GM18873 (cell line): ENCODE measurements around the gene TRABD2B.

Experiments
- ATAC-seq: cut with Tn5 transposase; IDR thresholded peaks from one replicate; pipeline ENCODE4 v1.9.1; 2021; ENCODE audit warnings: mild to moderate bottlenecking, moderate library complexity, moderate number of reproducible peaks; ENCODE audit not compliant: unreplicated experiment, low FRiP score

The TRABD2B gene

DNA sequence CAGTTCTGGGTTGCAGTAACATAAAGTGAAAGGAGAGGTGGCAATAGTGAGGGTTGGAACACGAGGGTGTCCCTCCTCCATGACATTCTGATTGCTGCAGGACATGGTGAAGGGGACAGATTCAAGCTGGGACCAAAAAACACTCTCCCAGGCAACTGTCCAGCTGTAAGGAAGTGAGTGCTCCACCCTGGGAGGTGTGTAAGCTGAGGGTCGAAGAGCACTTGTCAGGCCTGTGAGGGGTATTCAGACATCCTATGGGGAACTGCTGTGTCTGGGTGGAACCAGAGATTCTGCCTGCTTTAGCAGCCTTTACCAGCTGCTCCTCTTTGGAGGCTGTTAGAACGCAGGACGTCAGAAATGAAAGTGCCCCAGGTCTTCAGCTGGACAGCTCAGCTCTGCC, 212.1 kb downstream of the TRABD2B start:
- ATAC-seq = no peak

GRCh38 chr1:47784497-47784822, 212.7 kb downstream of the TRABD2B start:
- no peak for ATAC-seq

- no peak for ATAC-seq
Measured at GRCh38 chr1:47783638-47784496, 213.3 kb downstream of the TRABD2B start.

DNA sequence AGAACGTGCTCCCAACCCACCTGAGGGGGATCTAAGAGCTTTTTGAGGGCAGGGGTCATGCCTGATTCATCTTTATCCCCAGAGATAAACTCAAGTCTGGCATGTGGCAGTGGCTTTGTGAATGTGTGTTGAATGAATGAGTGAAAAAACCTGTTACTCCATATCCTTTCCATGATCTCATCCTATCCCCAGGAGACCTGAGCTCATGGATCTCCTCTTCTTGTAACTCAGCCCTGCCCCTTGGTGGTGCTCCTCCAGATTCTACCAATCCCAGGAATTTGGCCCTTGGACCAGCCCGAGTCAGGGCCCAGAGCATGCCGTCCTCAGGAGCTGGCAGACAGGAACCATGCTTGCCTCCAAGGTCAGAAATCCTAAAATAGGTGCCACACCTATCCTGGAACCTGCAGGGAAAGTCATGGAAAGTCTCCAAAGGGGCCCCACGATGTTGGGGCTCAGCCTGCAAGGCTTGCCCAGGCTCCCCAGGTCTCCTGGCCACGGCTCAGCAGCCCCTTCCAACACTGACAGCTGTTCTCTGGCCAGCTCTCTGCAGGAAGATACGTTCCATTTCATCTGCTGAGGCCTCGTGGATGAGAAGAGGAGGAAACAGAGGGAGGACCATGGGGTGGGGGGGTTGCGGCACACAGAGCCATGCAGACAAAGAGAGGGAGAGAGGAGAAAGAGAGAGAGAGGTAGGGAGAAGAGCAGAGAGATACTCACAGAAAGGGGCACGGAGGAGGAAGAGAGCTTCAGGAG, 214.6 kb downstream of the TRABD2B start:
- ATAC-seq = no peak

GRCh38 chr1:47781171-47781959, 215.8 kb downstream of the TRABD2B start:
- no peak for ATAC-seq

DNA sequence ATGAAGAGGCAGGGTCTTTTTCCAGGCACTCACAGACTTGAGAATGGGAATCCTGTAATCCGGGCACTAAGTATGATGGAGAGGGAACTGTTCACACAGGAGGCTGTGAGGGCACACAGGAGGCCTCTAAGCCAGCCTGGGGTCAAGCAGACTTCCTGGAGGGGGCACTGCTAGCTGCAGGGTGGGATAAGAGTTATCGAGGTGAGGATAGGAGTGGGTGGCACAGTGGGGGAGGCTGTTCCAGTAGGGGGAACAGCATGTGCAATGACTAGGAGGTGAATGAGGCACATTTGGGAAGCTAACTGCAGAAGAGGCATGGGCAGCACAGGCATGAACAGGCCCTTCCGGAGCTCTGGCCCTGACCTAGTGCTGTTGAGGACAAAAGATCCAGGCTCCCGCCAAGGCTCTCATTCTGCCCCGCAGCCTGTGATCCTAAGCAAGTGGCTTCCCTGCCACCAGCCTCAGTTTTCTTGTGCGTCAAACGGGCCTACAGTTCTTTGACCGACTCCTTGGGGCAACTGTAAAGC, 216.7 kb downstream of the TRABD2B start:
- no peak for ATAC-seq

GRCh38 chr1:47779613-47780012, 217.6 kb downstream of the TRABD2B start:
- no peak for ATAC-seq

DNA sequence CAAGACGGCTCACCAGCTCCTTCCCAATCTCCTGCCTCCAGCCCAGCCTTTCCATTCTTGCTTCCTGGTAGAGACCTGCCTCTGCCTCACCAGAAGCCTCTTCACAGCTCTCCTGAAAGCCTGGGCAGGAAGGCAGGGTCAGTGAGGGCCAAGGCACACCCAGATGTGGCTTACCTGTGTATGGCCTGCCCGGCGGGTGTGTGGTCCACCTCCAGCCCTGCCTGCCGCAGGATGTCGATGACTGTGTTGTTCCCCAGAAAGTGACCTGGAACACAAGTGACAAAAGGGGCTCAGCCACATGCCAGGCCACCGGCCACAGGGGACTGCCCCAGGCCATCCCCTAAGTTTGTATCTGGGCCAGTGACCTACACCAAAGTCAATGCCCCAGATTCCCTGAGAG, 218.9 kb downstream of the TRABD2B start:
- no peak for ATAC-seq

GRCh38 chr1:47777322-47777721, 219.9 kb downstream of the TRABD2B start:
- no peak for ATAC-seq

DNA sequence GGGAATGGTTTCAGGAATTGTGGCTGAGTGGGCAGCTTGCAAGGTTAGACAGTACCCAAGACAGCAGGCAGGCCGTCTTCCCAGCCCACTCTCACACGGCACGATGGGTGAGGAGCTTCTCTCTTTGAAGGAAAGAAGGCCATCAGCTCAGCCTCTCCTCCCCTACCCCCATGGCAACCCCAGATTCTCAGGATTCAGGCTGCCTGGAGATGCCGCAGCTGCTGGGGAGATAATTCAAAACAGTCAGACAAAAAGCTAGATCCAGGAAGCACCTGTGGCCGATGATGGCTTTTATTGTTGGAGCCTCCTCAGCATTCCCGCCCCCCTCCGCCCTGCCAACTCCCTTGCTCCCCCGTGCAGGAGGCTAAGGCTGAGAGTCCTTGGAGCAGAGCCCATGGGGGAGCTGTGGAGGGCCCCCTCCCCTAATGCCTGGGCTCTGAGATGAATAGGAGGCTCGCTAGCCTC, 220.5 kb downstream of the TRABD2B start:
- no peak for ATAC-seq

GRCh38 chr1:47774986-47775834, 222.0 kb downstream of the TRABD2B start:
- ATAC-seq = no peak

- ATAC-seq = no peak
Measured at GRCh38 chr1:47772960-47773682, 224.1 kb downstream of the TRABD2B start.

DNA sequence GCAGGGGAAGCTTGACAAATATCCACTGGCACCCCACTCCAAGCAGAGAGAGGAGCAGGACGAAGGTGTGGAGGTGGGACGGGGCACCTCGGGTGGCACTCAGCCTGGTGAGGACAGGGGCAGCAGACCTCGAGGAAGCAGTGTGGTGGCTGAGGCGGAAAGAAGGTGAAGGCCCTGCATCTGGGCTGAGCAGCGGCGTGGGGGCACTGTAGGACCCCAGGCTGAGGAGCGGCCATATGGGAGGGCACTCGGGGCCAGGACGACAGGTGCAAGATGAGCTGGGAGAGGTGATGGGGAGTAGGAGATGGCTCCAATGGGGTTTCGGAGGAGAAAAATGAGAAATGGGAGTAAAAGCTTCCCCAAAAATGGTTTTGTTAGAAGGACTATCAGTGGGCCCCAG, 224.9 kb downstream of the TRABD2B start:
- no peak for ATAC-seq

DNA sequence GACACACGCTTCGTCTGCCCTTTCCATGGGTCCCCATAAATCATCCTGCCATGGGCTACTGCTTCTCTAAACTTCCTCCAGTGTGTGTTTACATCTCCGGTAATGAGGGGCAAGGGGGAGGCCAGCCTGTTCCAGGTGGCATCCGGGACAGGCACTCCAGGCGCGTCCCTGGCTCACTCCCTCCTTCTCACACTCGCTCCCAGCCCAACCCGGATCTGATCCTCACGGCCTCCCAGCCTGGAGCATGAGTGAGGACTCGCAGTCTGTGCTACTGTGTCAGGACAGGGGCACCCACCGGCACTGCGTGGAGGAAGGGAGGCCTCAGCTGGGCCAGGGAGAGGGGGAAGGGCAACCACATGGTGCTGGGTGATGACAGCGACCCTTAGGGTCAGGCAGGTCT, 225.4 kb downstream of the TRABD2B start:
- no peak for ATAC-seq

- ATAC-seq = no peak
Measured at GRCh38 chr1:47769983-47770382, 227.2 kb downstream of the TRABD2B start.

DNA sequence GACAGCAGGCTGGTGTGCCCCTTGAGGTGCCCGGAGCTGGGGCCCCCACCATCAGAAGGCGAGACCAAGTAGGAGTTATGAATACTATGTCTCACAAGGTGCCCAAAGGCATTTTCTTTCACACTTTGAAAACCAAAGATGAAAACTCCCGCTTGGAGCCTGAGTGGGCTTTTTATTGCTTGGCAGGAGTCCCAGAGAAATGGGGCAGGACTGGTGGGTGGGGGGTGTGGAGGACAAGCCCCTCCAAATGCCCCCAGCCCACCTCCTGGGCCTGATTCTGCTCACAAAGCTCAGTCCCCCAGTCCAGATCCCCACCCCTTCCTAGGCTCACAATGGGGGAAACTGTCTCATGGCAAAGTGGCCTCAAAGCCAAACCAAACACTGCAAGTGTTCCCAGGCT, 227.9 kb downstream of the TRABD2B start:
- no peak for ATAC-seq

- ATAC-seq = no peak
Measured at GRCh38 chr1:47767741-47768100, 229.5 kb downstream of the TRABD2B start.

DNA sequence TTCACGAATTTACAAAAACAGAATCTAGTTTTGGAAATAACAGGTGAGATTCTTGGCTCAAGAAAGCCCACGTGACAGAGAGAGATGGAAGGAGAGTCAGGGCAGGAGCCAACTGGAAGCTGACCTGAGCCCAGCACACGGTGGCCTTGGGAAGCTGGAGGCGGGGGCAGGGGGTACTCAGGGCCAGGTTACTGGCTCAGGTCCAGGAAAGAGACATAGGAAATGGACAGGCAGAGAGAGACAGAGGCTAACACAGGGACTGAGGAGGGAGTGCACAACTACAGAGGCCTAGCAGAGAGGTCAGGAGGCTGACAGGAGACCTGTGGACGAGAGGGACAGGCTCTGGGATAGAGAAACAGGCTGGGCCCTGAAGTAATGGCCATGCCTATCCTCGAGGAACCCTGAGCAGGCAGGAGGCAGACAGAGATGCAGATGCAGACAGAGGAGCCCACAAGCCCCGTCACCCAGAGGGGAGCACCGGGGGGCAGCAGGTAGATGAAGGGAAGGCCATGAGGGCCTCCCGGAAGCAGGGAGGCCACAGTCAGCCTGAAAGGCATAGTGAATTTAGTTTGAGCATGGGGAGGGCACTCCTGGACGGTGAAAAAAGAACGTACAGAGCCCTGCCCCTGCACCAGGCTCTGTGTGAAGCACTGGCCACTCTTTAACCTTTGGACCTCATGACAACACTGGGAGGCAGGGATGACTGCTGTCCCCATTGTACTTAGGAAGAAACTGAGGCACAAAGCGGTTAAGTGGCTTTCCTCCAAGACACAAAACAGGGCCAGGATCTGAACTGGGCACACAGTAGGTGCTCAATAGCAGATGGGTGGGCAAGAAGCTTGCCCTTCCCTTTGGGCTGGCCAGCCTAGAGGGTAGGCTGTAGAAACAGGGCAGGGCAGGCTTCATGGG, 230.1 kb downstream of the TRABD2B start:
- no peak for ATAC-seq
